Activated naive CD4-positive, alpha-beta T cell treated with anti-CD3 and anti-CD28 coated beads, Interleukin-2, amount 50 U/mL, for 72 hours (primary cell): ENCODE data around the gene KLRK1. TPM values are rescaled to one million over a fixed set of nuclear protein-coding genes. Genes with fewer than 3 reads are reported as not detected.
A peak's percentile ranks its signal among the peaks of the same experiment; 100 is the strongest.
"Not testable (repeated sequence)": the region's sequence is repeated elsewhere in the genome, so short reads cannot be mapped to it uniquely, and the experiment has no call there.

Experiments used
- ATAC-seq, 2 donors: fragments of 150-1000 bp; cut with Tn5 transposase; 2 replicates each; pipeline ENCODE4 v1.10.0; 2021; ENCODE audit warnings: mild to moderate bottlenecking in 2 of 2, moderate library complexity in 2 of 2
- DNase-seq, 2 donors: peaks; one replicate each; pipeline ENCODE4 v3.0.0; 2021 to 2022; ENCODE audit warnings: low spot score in 2 of 2
- H3K27ac Mint-ChIP-seq, 2 donors: one replicate each; pipeline ENCODE4 v1.8.0; 2022; ENCODE audit warnings: mild to moderate bottlenecking in 2 of 2, mixed read lengths in 2 of 2
- H3K36me3 Mint-ChIP-seq, 2 donors: one replicate each; pipeline ENCODE4 v1.8.0; 2022; ENCODE audit warnings: mixed read lengths in 2 of 2
- H3K9me3 Mint-ChIP-seq, 2 donors: one replicate each; pipeline ENCODE4 v1.8.0; 2022; ENCODE audit warnings: mixed read lengths in 2 of 2
- total RNA-seq, 2 donors: library from RNA; stranded (reverse); gene quantifications; one replicate each; pipeline ENCODE4 v1.2.3, GENCODE V29; 2022

Gene KLRK1
- total RNA-seq, 2 donors from 2014 or later: 0.39 to 2.8 TPM

DNA sequence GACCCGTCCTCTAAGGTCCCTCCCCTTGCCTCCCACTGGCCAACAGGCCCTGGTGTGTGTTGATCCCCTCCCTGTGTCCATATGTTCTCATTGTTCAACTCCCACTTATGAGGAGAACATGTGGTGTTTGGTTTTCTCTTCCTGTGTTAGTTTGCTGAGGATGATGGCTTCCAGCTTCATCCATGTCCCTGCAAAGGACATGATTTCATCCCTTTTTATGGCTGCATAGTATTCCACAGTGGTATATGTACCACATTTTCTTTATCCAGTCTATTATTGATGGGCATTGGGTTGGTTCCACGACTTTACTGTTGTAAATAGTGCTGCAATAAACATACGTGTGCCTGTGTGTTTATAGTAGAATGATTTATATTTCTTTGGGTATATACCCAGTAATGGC lies 38.4 kb downstream of the KLRK1 start:
- not testable (repeated sequence) for DNase-seq, H3K27ac Mint-ChIP-seq, ATAC-seq
- peaks cover 9 to 16% of the 10 kb centered on the region in 2 donors for H3K9me3 Mint-ChIP-seq
- peaks cover 11% of the 10 kb centered on the region in 2 donors for H3K36me3 Mint-ChIP-seq

DNA sequence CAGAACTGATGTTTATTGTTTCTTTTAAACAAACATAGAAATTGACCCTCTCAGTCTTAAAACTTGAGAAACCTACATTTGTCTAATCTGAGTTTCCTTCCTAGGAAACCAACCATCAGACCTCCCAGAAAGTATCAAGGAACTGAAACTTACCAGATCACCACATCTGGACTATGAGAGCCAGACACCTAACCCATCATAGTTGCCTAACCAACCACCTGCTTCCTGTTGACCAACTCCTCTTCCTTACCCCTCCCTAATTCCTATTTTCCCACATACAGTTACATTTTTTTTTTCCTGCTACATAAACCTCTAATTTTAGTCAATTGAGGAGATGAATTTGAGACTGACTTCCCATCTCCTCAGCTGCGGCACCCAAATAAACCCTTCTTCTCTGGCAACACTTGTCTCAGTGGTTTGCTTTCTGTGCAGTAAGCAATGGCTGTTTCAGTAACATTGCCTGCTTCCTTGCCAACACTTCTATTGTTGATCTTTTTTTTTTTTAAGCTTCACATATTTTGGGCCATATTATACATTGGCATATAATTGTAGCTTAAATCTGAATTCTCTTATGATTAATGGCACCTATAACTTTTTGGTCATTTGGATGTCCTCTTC lies 47.8 kb downstream of the KLRK1 start:
- H3K27ac Mint-ChIP-seq: peak overlapping the region in 1 of 2 donors; percentile 0
- no peaks in the 10 kb centered on the region for H3K36me3 Mint-ChIP-seq
- DNase-seq (no peak), ATAC-seq (no peak)
- peaks cover 0 to 5% of the 10 kb centered on the region in 2 donors for H3K9me3 Mint-ChIP-seq

DNA sequence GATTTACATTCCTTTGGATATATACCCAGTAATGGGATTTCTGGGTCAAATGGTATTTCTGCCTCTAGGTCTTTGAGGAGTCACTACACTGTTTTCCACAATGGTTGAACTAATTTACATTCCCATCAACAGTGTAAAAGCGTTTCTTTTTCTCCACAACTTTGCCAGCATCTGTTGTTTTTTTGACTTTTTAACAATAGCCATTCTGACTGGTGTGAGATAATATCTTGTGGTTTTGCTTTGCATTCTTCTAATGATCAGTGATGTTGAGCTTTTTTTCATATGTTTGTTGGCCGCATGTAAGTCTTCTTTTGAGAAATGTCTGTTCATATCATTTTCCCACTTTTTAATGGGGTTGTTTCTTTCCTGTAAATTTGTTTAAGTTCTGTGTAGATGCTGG lies 48.9 kb downstream of the KLRK1 start:
- H3K27ac Mint-ChIP-seq, H3K9me3 Mint-ChIP-seq, DNase-seq, H3K36me3 Mint-ChIP-seq, ATAC-seq: not testable (repeated sequence)

DNA sequence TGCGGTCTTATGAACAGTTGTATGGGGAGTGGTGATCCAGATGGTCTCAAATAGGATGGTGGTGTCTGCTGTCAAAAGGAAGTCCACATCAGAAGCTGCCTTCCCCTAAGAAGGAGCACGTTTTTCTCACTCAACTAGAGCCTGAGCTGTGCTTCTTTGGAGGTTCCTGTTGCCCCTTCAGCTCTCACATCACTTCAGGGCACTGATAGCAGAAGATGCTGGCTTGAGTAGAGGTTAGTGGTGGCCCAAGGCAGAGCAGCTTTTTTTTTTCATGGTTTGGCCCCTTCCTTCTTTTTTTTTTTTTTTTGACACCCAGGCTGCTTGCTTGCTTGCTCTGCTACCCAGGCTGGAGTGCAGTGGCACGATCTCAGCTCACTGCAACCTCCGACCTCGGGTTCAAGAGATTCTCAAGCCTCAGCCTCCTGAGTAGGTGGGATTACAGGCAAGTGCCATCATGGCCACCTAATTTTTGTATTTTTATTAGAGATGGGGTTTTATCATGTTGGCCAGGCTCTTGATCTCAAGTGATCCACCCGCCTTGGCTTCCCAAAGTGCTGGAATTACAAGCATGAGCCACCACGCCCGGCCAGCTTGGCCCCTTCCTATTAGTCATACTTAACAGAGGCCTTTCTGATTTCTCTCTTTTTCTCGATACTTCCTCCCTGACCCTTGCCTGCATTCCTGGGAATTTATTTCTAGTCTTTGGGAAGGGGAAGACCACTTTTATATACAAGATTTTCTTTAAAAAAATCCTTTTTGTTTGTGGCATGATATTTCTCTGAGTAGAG lies 50.6 kb downstream of the KLRK1 start:
- ATAC-seq (no peak), DNase-seq (no peak)
- Mint-ChIP-seq H3K27ac (no peak overlapping the region), H3K9me3 (peaks cover 0 to 5% of the 10 kb centered on the region in 2 donors), H3K36me3 (no peaks in the 10 kb centered on the region)

DNA sequence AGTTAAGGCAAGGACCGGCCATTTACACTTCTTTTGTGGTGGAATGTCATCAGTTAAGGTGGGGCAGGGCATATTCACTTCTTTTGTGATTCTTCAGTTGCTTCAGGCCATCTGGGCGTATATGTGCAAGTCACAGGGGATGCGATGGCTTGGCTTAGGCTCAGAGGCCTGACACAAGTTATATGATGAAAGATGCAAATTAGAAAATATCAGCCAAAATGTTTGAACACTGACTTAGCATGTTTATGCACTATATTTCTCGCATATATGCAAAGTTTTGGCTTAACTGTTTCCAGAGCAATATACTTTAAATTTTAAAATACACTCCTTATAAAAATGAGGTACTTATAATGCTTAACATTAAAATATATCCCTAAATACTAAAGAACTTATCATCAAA lies 51.4 kb downstream of the KLRK1 start:
- H3K9me3 Mint-ChIP-seq, H3K27ac Mint-ChIP-seq, ATAC-seq, H3K36me3 Mint-ChIP-seq, DNase-seq: not testable (repeated sequence)

DNA sequence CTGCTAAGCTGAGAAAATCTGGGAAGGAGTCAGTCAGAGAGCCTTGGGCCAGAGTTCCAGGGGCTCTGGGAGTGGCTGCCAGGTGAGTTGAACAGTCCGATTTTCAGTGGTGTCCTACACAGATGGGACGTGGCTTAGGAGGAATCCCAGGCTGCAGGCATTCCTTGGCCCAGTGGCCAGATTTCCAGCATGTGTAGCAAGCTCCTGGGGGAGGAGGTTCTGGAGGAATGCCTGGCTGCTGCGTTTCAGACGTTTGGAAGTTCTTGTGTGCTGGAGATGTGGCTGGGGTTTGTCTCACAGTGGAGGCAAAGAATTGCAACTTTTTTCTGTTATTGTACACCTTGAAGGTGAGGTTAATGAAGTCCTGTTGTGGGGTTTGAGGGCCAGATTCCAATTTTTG lies 53.6 kb downstream of the KLRK1 start:
- not testable (repeated sequence) for ATAC-seq, H3K27ac Mint-ChIP-seq, H3K9me3 Mint-ChIP-seq, DNase-seq, H3K36me3 Mint-ChIP-seq

DNA sequence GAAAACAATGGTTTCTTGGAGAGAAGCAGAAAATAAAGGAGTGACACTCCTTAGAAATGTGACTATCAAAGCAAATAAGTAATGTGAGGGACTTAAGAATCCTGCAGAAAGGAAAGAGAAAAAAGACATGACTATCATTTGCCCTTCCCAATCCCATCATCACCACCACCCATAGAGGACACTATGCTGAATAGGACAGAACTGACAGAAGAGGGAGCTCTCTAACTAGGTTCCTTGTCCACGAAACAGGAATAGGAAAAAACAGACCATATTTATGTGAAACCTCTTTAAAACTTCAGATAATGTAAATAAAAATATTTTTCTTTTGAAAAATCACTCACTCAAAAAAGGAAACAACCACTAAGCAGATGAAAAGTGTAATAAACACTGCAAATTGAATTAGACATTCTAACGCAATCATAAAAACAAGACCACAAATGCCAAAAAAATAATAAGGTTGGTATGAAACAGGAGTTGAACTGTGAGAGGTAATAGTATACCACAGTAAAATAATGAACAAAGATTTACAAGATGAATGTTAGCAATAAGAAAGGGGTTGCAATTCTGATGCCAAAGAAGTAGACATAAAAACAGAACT lies 58.1 kb downstream of the KLRK1 start:
- DNase-seq: no peak
- Mint-ChIP-seq H3K9me3 (peaks cover 10 to 15% of the 10 kb centered on the region in 2 donors), H3K36me3 (peaks cover 5 to 21% of the 10 kb centered on the region in 2 donors), H3K27ac (no peak overlapping the region)
- ATAC-seq: peak in 1 of 2 donors; percentile 41

DNA sequence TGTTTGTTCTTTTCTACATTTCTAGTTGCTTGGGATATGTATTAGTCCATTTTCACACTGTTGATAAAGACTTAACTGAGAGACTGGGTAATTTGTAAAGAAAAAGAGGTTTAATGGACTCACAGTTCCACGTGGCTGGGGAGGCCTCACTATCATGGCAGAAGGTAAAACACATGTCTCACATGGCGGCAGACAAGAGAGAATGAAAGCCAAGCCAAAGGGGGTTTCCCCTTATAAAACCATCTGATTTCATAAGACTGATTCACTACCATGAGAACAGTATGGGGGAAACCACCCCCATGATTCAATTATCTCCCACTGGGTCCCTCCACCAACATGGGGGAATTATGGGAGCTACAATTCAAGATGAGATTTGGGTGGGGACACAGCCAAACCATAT lies 61.1 kb downstream of the KLRK1 start:
- peaks cover 10 to 15% of the 10 kb centered on the region in 2 donors for H3K9me3 Mint-ChIP-seq

More for the DNA sequence above, 61.1 kb downstream of the KLRK1 start:
- not testable (repeated sequence) for H3K27ac Mint-ChIP-seq, DNase-seq
- ATAC-seq: peak; percentile 34 to 81
- H3K36me3 Mint-ChIP-seq: peaks cover 5 to 33% of the 10 kb centered on the region in 2 donors

Other genes with a start within 250 kb of the KLRK1 start
- not detected for gene OLR1, start 217.9 kb downstream of the KLRK1 start, total RNA-seq
- not detected for gene TMEM52B, start 211.0 kb downstream of the KLRK1 start, total RNA-seq
- gene GABARAPL1, start 177.2 kb downstream of the KLRK1 start, total RNA-seq: 10 to 100 TPM in 1 of 2 donors, 1 to 10 TPM in 1; 3.6 to 11.0 TPM
- gene KLRD1, start 82.2 kb downstream of the KLRK1 start, total RNA-seq: under 1 TPM; 0.27 to 0.89 TPM
- under 1 TPM in 1 of 2 donors, not detected in 1; 0.75 TPM for gene KLRC4, start 19.7 kb upstream of the KLRK1 start, total RNA-seq
- gene KLRC3, start 30.6 kb upstream of the KLRK1 start, total RNA-seq: not detected
- under 1 TPM in 1 of 2 donors, not detected in 1; 0.27 TPM for gene KLRC2, start 46.0 kb upstream of the KLRK1 start, total RNA-seq
- gene KLRC1, start 63.3 kb upstream of the KLRK1 start, total RNA-seq: under 1 TPM; 0.33 to 0.66 TPM
- under 1 TPM; 0.30 to 0.49 TPM for gene EIF2S3B, start 115.8 kb upstream of the KLRK1 start, total RNA-seq
- gene MAGOHB, start 223.6 kb upstream of the KLRK1 start, total RNA-seq: 10 to 100 TPM; 54.8 to 60.7 TPM